Caco-2 (cell line): Measurements from ENCODE around the gene POLH. TPM values are rescaled to one million over a fixed set of nuclear protein-coding genes. Genes with fewer than 3 reads are reported as not detected.

Experiments
- BruUV-seq: library from RNA; stranded (reverse); fragments of 400-500 nt; replicated peaks from 2 replicates; lab custom pipeline; 2021; lab: Mats Ljungman, UMichigan
- CTCF ChIA-PET: fragments of 300-600 bp; sonication (Branson Sonifier 250); formaldehyde crosslinking; loops from one replicate; lab custom pipeline; 2022; ENCODE audit warnings: antibody characterized with exemption; lab: Charles Lee
- POLR2A ChIA-PET: fragments of 300-600 bp; sonication (Branson Sonifier 250); formaldehyde crosslinking; loops from one replicate; lab custom pipeline; 2022; ENCODE audit warnings: antibody characterized with exemption; lab: Charles Lee
- DNase-seq, 2 experiments: peaks; one replicate each; pipeline versions ENCODE4 v3.0.0 to v3.0.0-alpha.2; 2020 to 2022
- H3K27me3 ChIP-seq: replicated peaks from 2 replicates; pipeline ENCODE4 v1.6.0; 2011; ENCODE audit warnings: low read length; ENCODE audit not compliant: control insufficient read depth, insufficient read depth
- H3K36me3 ChIP-seq: 2 replicates; pipeline ENCODE4 v1.5.1; 2011; ENCODE audit warnings: low read length; ENCODE audit not compliant: control insufficient read depth, insufficient read depth
- H3K4me1 ChIP-seq: fragments of 250-450 bp; sonication (Bioruptor Pico); 2 replicates; pipeline ENCODE4 v1.5.1; 2020; ENCODE audit warnings: mild to moderate bottlenecking
- H3K4me3 ChIP-seq: 2 replicates; pipeline ENCODE4 v1.5.1; 2011; ENCODE audit warnings: low read depth, mild to moderate bottlenecking, control low read depth, low read length
- H3K9me3 ChIP-seq: fragments of 250-450 bp; sonication (Bioruptor Pico); 2 replicates; pipeline ENCODE4 v1.5.1; 2020; ENCODE audit warnings: mild to moderate bottlenecking, moderate library complexity
- H3K27ac Mint-ChIP-seq: one replicate; pipeline ENCODE4 v1.8.0; 2022; ENCODE audit warnings: mixed read lengths; ENCODE audit not compliant: unreplicated experiment
- H3K27me3 Mint-ChIP-seq: one replicate; pipeline ENCODE4 v1.8.0; 2022; ENCODE audit warnings: mixed read lengths; ENCODE audit not compliant: insufficient read depth, unreplicated experiment
- H3K36me3 Mint-ChIP-seq: one replicate; pipeline ENCODE4 v1.8.0; 2022; ENCODE audit warnings: mild to moderate bottlenecking, mixed read lengths; ENCODE audit not compliant: insufficient read depth, unreplicated experiment
- H3K4me1 Mint-ChIP-seq: one replicate; pipeline ENCODE4 v1.8.0; 2022; ENCODE audit warnings: low read depth, mixed read lengths; ENCODE audit not compliant: unreplicated experiment
- H3K4me3 Mint-ChIP-seq: one replicate; pipeline ENCODE4 v1.8.0; 2022; ENCODE audit warnings: mild to moderate bottlenecking, moderate library complexity, mixed read lengths; ENCODE audit not compliant: unreplicated experiment
- H3K9me3 Mint-ChIP-seq: one replicate; pipeline ENCODE4 v1.8.0; 2022; ENCODE audit warnings: mixed read lengths; ENCODE audit not compliant: unreplicated experiment
- CTCF ChIP-seq, 2 experiments: fragments of 200-600 bp in 1 of 2; IDR thresholded peaks; 1 replicate in 1 of 2; 2 replicates in 1 of 2; pipeline versions ENCODE4 v1.5.1 to v1.8.0; 2011 to 2022; ENCODE audit warnings: antibody characterized with exemption in 1 of 2, control low read depth in 1 of 2, inconsistent platforms in 1 of 2, low read depth in 1 of 2, low read length in 1 of 2, mild to moderate bottlenecking in 1 of 2, moderate library complexity in 1 of 2; ENCODE audit not compliant: insufficient read depth in 1 of 2, severe bottlenecking in 1 of 2, unreplicated experiment in 1 of 2
- intact Hi-C: fragments of 100-400 bp; cut with micrococcal nuclease; formaldehyde crosslinking; loops from one replicate; pipeline ENCODE4 v1.10.0; 2022; ENCODE audit not compliant: unreplicated experiment
- total RNA-seq: library from RNA; stranded (reverse); gene quantifications from 2 replicates; pipeline ENCODE4 v1.2.3, GENCODE V29; 2022

The POLH gene
- total RNA-seq, 1 experiment from 2014 or later, result 14.2 TPM

GRCh38 chr6:43593938-43594337, 18.0 kb downstream of the POLH start:
- Mint-ChIP-seq H3K27me3 (no peaks in the 10 kb centered on the region), H3K36me3 (peaks cover 11% of the 10 kb centered on the region), H3K27ac (no peak overlapping the region), H3K4me3 (no peak overlapping the region), H3K4me1 (no peaks in the 10 kb centered on the region), H3K9me3 (no peaks in the 10 kb centered on the region)
- CTCF ChIA-PET, result no interaction called here
- intact Hi-C loops, result no loop called here
- BruUV-seq, result no TSS peak
- Histone ChIP-seq H3K27me3 (no peaks in the 10 kb centered on the region), H3K9me3 (no peaks in the 10 kb centered on the region), H3K36me3 (no peaks in the 10 kb centered on the region), H3K4me1 (no peaks in the 10 kb centered on the region), H3K4me3 (no peak overlapping the region)
- no peak for DNase-seq
- POLR2A ChIA-PET, result interaction anchor here (0.7 kb wide), 1 partner anchor 406 kb away, joined by 8 read pairs; no protein-coding TSS in a partner anchor
- no peak for TF ChIP-seq CTCF (IDR thresholded peaks at IDR 0.05; ENCODE audit: insufficient read depth in 1 of 2, low read depth in 1 of 2, low read length in 1 of 2, severe bottlenecking in 1 of 2, unreplicated experiment in 1 of 2)

- no peak overlapping the region for H3K4me3 ChIP-seq
- no peaks in the 10 kb centered on the region for H3K27me3 ChIP-seq
- Mint-ChIP-seq H3K36me3 (peaks cover 22% of the 10 kb centered on the region), H3K9me3 (no peaks in the 10 kb centered on the region), H3K4me3 (no peak overlapping the region), H3K4me1 (no peaks in the 10 kb centered on the region), H3K27me3 (no peaks in the 10 kb centered on the region), H3K27ac (no peak overlapping the region)
- no peak for DNase-seq
- H3K4me1 ChIP-seq, result no peaks in the 10 kb centered on the region
- H3K9me3 ChIP-seq, result no peaks in the 10 kb centered on the region
- TF ChIP-seq CTCF (IDR thresholded peaks at IDR 0.05; ENCODE audit: insufficient read depth in 1 of 2, low read depth in 1 of 2, low read length in 1 of 2, severe bottlenecking in 1 of 2, unreplicated experiment in 1 of 2), result no peak
- intact Hi-C loops, result no loop called here
- no TSS peak for BruUV-seq
- ChIA-PET CTCF (no interaction called here), POLR2A (no interaction called here)
- no peaks in the 10 kb centered on the region; the same call in 1 of the 2 replicates for H3K36me3 ChIP-seq
Observed at GRCh38 chr6:43600595-43600994, 24.6 kb downstream of the POLH start.

GRCh38 chr6:43604174-43604573, 28.2 kb downstream of the POLH start:
- ChIA-PET POLR2A (no interaction called here), CTCF (no interaction called here)
- Mint-ChIP-seq H3K9me3 (no peaks in the 10 kb centered on the region), H3K36me3 (peaks cover 30% of the 10 kb centered on the region), H3K4me1 (peaks cover 6% of the 10 kb centered on the region), H3K4me3 (no peak overlapping the region), H3K27me3 (no peaks in the 10 kb centered on the region), H3K27ac (no peak overlapping the region)
- no peak for DNase-seq
- BruUV-seq, result no TSS peak
- H3K4me1 ChIP-seq, result peaks cover 2% of the 10 kb centered on the region
- no peaks in the 10 kb centered on the region for H3K27me3 ChIP-seq
- H3K36me3 ChIP-seq, result no peaks in the 10 kb centered on the region; the same call in 1 of the 2 replicates
- no peaks in the 10 kb centered on the region for H3K9me3 ChIP-seq
- TF ChIP-seq CTCF (IDR thresholded peaks at IDR 0.05; ENCODE audit: insufficient read depth in 1 of 2, low read depth in 1 of 2, low read length in 1 of 2, severe bottlenecking in 1 of 2, unreplicated experiment in 1 of 2), result no peak
- H3K4me3 ChIP-seq, result no peak overlapping the region
- intact Hi-C loops, result no loop called here
